ENCODE data around the gene NPAS3.

GRCh38 chr14:33375196-33375595 lies 436.5 kb downstream of the NPAS3 start:
- no peak for TF ChIP-seq CTCF (IDR thresholded peaks at IDR 0.05)
- no peak for TF ChIP-seq POLR2A (IDR thresholded peaks at IDR 0.05)
